ENCODE results near the gene KRTAP26-1.
A peak's percentile ranks its signal among the peaks of the same experiment; 100 is the strongest.

The KRTAP26-1 gene

DNA sequence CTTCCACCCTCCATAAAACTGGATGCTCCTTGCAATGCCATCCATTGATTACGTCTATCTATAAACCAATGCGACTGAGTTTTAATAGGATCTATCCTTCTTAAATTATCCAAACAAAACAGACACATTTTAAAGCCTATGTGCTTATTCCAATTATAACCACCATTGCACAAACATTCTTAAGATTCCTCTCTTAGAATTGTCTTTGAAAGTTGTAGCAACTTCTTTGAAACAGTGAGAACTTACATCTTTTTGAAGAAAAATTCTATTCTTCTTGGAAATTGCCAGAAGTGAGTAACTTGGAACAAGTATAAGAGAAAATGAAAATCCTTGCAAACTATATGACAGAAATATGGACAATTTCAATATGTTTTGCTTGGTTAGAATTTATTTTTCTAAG, at the start of gene KRTAP26-1:
TSS of gene KRTAP26-1 (minus strand) at position 101 of the 400 bp plus-strand sequence. CDS start 280 bp downstream, outside the sequence.
- DNase-seq = no peak

DNA sequence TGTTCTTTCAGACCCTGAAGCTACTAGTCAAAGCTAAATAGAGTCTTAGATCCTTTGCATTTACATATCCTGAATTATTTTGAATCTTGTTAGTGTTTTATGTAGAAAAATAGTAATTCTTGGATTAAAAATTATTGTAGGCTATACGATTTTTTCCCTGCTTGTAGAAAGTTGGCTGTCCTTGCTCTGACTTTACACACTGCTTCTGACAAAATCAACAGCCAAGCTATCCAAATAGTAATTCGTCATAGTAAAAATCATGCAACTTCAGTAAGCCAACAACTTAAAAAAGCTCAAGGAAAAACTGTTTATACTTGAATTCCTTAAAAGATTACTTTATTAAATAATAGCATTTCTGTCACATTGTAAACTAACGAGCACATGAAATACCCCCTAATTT, 35.8 kb upstream of the KRTAP26-1 start:
- no peak for DNase-seq

DNA sequence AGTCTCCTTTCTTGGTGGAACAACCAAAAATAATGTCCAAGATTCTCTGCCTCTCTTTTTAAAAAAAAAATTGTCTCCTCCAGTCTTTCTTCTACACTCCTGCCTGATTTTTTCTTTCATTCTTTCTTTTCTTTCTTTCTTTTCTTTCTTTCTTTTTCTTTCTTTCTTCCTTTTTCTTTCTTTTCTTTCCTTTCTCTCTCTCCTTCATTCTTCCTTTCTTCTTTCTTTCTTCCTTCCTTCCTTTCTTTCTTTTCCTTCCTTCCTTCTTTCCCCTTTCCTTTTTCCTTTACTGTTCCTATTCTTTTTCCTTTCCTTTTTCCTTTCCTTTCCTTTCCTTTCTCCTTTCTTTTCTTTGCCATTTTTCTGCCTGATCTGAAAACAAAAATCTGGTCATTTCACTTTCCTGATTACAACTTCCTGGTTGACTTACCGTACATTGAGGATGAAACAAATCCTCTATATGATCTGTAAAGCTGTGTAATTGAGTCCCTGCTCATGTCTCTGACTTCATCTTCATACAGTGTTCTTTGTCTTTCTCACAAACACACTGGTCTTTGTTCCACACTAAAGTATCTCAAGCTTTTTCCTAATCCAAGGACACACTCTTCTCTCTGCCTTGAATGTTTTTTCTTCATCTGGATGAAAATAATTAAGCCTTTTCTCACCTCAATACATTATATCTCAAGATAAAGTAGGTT, 34.3 kb upstream of the KRTAP26-1 start:
- DNase-seq = no peak

GRCh38 chr21:30351534-30351933, 31.4 kb upstream of the KRTAP26-1 start:
- DNase-seq = no peak

- no peak for DNase-seq
Observed at GRCh38 chr21:30349572-30349971, 29.5 kb upstream of the KRTAP26-1 start.

DNA sequence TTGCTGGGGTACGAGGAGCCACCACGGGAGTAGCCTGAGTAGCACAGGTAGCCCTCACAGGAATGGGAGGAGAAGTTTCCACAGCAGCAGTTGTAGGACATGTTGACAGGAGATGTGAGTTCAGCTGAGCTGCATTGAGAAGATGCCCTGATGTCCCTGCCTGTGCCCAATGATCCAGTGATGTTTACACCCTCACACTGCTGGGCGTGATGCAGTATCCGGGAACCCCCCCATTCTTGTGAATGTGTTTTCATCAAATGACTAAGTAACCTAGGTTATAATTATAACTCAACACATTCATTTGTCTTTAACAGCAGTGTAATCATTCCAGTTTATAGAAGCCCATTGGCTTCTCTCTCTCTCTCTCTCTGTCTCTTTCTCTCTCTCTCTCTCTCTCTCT, 28.4 kb upstream of the KRTAP26-1 start, which contains the start of gene KRTAP23-1:
TSS of gene KRTAP23-1 (minus strand) at position 101 of the 400 bp plus-strand sequence. CDS start at position 101, 0 bp downstream.
- DNase-seq = no peak

- DNase-seq = no peak
Observed at GRCh38 chr21:30345014-30345413, 24.9 kb upstream of the KRTAP26-1 start.

DNA sequence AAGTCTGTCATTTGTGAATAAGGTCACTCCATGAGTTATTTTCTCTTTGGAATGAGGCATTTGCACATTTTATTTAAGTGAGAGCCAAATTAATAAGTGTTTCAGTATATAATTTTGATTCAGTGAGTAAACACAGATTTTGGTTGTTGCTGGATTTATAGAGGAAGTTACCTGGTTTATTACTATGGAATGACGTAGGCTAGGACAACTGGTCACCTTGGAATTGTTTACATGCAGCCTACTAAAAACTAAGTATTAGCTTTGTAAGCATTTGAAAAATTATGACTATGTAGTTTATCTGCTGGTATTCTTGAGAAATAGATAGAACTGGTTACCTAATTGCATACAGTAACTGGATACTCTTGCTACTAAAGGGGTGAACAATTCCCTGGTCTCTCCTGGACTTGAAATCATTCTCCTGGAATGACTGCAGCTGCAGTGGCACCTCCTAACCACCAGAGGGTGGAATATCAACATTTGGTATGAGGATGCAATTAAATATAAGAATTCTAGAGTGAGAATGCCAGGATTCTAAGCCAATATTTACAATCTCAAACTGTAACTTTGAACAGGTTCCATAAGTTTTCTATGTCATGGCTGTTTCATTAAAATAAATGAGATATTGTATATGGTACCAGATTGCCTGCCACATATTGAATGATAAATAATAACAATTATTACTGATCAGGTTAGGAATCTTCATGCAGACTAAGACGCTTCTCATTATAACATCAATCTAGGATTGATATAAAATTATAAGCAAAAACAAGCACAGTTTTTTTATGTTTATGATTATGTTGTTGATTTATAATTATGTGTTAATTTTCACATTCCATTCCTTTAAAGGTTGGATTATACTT, 20.8 kb upstream of the KRTAP26-1 start:
- peak; percentile 47 for DNase-seq

DNA sequence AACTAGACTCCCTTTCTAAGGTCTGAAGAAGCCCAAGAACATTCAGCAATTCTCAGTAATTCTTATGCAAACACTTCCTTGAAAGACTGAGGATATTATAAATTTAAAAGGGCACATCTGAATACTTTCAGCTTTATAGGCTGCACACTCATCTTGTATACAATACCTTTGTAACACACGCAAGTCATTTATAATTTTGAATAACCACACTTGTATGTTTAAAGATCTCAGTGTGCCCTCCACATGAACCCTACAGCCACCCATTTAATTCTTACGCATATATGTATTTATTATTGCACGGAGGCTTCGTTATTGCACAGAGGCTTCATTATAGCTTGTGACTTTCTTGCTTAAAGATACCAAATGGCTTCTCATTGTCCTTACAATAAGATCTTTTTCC, 18.6 kb upstream of the KRTAP26-1 start:
- no peak for DNase-seq

GRCh38 chr21:30337772-30338171, 17.7 kb upstream of the KRTAP26-1 start:
- no peak for DNase-seq

DNA sequence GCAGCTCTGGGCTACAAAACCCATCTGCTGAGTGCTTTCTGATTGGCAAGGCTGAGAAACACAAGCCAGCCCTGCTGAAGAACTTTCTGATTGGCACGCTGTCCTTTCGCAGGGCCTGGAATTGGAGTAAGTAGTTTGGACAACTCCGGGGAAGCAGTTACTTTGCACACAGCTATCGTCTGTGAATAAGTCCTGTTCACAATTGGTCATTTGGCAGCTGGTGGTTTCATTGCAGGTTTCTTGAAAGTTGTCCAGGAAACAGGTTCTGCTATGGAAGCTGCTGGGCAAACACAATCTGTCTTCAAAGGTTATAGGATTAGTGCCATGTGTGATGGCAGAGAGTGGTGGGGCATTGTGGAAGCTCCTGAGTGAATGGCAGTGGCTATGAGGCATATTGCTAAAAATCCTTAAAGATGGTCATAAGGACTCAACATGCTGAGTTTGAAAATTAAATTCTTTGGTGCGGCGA, 17.2 kb upstream of the KRTAP26-1 start, which contains the start of gene KRTAP27-1:
TSS of gene KRTAP27-1 (minus strand) at position 419 of the 469 bp plus-strand sequence. CDS start at position 393, 26 bp downstream.
- no peak for DNase-seq

- DNase-seq = no peak
Observed at GRCh38 chr21:30336596-30336995, 16.5 kb upstream of the KRTAP26-1 start.

- DNase-seq = no peak
Observed at GRCh38 chr21:30333736-30334135, 13.6 kb upstream of the KRTAP26-1 start.

- DNase-seq = no peak
Observed at GRCh38 chr21:30332681-30333080, 12.6 kb upstream of the KRTAP26-1 start.

GRCh38 chr21:30329203-30329875, 9.2 kb upstream of the KRTAP26-1 start:
- DNase-seq = no peak

- DNase-seq = no peak
Observed at GRCh38 chr21:30326390-30326789, 6.3 kb upstream of the KRTAP26-1 start.

DNA sequence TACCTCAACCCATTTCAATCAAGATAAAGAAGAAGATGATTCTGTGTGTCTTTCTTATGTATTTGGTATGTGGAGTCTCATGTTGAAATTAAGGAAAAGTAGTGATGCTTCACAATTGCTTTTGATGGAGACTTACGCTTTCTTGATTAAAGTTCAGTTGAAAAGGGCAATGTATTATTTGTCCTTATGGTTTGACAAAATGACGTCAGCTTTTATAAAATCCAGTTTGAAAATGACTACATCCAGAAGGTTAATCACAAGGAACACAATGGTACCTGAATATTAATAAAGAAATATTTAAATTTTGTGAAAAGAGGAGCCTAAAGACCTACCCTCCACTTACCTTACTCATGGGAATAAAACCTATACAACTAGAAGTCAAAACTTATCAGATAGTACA, 4.4 kb downstream of the KRTAP26-1 start:
- DNase-seq = no peak

DNA sequence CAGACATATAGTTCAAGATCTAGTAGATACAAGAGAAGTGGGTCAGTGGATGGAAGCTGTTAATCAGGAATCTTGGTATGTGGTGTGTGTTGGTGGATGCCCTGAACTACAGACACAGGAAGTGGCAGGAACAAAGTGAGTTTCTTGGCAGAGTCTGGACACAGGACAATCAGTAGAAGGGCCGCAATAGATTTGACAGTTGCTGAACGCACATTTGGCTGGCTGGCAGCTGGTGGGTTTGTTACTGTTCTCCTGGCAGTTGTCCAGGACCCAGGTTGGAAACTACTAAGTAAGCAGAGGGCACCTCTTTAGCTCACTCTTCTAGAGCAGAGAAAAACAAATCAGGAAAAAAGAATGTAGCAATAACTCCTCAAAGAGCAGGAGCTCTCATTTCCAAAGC, 13.2 kb downstream of the KRTAP26-1 start:
- no peak for DNase-seq

GRCh38 chr21:30305136-30305535, 15.0 kb downstream of the KRTAP26-1 start:
- no peak for DNase-seq

GRCh38 chr21:30289215-30289614, 30.9 kb downstream of the KRTAP26-1 start, which contains the start of gene KRTAP25-1:
Gene KRTAP25-1, minus strand, starts transcription at chr21:30289514. Its CDS starts 24 bp downstream, at chr21:30289490.
- no peak for DNase-seq

DNA sequence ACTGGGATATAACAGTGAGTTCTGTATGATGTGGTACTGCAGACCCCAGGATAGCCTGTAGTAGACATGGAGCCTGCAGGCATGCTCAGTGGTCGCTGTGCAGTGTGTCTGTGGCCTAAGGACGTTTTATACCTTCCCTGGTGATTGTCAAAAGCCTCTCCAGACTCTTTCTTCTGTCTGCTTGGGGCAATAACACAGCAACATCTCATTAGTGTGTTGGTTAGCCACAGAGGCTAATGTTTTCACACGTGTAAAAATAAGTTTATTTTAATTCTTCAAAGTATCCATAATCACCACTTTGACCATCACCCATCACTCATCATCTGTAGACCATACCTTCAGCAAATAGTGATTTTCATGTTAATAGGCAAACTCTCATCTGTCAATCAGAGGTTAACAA, 37.3 kb downstream of the KRTAP26-1 start, which contains the start of gene KRTAP24-1:
TSS of gene KRTAP24-1 (minus strand) at position 101 of the 400 bp plus-strand sequence. CDS start at position 83, 18 bp downstream.
- no peak for DNase-seq

DNA sequence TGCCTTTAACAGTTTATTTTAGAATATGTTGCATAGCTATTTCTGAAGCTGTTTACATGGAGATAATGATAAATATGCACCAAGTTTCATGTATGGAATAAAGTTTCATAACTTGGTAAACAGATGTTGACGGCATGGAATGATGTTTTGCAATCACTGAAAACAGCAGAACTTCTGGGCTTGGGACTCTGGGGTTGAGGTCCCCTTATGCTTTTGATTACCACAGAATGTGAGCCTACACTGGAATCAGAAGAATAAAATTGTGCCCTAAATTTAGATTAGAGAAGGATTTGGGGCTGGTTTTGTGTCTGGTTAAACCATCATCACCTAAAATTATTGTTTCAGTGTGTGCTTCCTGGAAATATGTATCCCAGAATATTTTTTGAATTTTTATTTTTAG, 48.5 kb downstream of the KRTAP26-1 start:
- DNase-seq = no peak

DNA sequence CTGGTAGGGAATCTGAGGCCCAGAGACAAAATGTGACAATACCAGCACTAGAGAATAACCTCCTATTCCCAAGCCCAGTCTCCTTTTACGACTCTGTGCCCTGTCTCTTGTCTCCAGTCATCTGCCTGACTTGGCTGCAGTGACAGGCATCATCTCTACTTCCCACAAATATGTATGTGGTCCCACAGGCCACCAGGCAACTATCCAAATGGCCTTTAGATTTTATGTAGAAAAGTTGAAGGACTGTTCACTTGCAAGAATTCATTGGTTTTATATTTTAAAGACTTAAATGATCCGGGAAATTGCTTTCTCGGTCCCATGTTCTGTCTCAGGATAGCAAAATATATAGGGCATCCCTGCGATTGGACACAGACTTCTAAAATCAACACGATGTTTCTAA, 49.0 kb downstream of the KRTAP26-1 start:
- no peak for DNase-seq

Measured in hematopoietic multipotent progenitor cell treated with erythropoietin and hydrocortisone succinate and interleukin-3 and kit ligand, for 6 days (in vitro differentiated cells).